Gastrocnemius medialis (tissue), 4 donors: ENCODE measurements around the gene PDE7B.

Source experiments
- POLR2A ChIP-seq, 2 donors: fragments of 450-650 bp; IDR thresholded peaks; one replicate each; pipeline ENCODE4 v1.6.1; 2017; ENCODE audit warnings: antibody characterized with exemption in 2 of 2, mild to moderate bottlenecking in 2 of 2, moderate library complexity in 2 of 2
- TF ChIP-seq, protein P1 (sequence below), 5 experiments: fragments of 450-650 bp in 3 of 5; fragments of 200-600 bp in 2 of 5; sonication (generic) in 2 of 5; IDR thresholded peaks in 4 of 5; conservative IDR thresholded peaks in 1 of 5; 1 replicate in 4 of 5; 2 replicates in 1 of 5; pipeline ENCODE4 v1.5.1; 2016 to 2019; ENCODE audit warnings: antibody characterized with exemption in 5 of 5, mild to moderate bottlenecking in 3 of 5, moderate library complexity in 3 of 5

GRCh38 chr6:136181512-136181833 lies 330.0 kb downstream of the PDE7B start:
- TF ChIP-seq POLR2A (IDR thresholded peaks at IDR 0.05) = no peak
- TF ChIP-seq, protein P1, sequence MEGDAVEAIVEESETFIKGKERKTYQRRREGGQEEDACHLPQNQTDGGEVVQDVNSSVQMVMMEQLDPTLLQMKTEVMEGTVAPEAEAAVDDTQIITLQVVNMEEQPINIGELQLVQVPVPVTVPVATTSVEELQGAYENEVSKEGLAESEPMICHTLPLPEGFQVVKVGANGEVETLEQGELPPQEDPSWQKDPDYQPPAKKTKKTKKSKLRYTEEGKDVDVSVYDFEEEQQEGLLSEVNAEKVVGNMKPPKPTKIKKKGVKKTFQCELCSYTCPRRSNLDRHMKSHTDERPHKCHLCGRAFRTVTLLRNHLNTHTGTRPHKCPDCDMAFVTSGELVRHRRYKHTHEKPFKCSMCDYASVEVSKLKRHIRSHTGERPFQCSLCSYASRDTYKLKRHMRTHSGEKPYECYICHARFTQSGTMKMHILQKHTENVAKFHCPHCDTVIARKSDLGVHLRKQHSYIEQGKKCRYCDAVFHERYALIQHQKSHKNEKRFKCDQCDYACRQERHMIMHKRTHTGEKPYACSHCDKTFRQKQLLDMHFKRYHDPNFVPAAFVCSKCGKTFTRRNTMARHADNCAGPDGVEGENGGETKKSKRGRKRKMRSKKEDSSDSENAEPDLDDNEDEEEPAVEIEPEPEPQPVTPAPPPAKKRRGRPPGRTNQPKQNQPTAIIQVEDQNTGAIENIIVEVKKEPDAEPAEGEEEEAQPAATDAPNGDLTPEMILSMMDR (IDR thresholded peaks at IDR 0.05 in 4 of 5, conservative IDR thresholded peaks at IDR 0.05 in 1 of 5) = no peak
